Bronchial epithelial cell (primary cell): ENCODE data around the gene COL11A1. TPM values are rescaled to one million over a fixed set of nuclear protein-coding genes. Genes with fewer than 3 reads are reported as not detected.

ENCODE experiments used
- DNase-seq: peaks from one replicate; pipeline ENCODE4 v3.0.0-alpha.2; 2010; ENCODE audit warnings: low read depth
- FAIRE-seq: peaks from 2 replicates; lab custom pipeline; 2011; peaks lifted over from hg19 to GRCh38; lab: Jason Lieb, UNC
- H3K27me3 ChIP-seq: 2 replicates; pipeline ENCODE4 v1.5.1; 2011; ENCODE audit warnings: low read length; ENCODE audit not compliant: control insufficient read depth, insufficient read depth
- H3K36me3 ChIP-seq: 2 replicates; pipeline ENCODE4 v1.5.1; 2011; ENCODE audit warnings: low read length; ENCODE audit not compliant: control insufficient read depth, insufficient read depth
- H3K4me3 ChIP-seq: 2 replicates; pipeline ENCODE4 v1.5.1; 2011; ENCODE audit warnings: mild to moderate bottlenecking, low read depth, low read length, control low read depth
- CTCF ChIP-seq: IDR thresholded peaks from 2 replicates; pipeline ENCODE4 v1.5.1; 2011; ENCODE audit warnings: mild to moderate bottlenecking, moderate library complexity, low read length, control low read depth, inconsistent platforms; ENCODE audit not compliant: insufficient read depth, severe bottlenecking
- total RNA-seq: library from RNA; depleted of rRNA; stranded (reverse); fragments of >200 nt; gene quantifications from 2 replicates; pipeline ENCODE4 v1.2.1, GENCODE V29; 2014

The COL11A1 gene
- total RNA-seq, 1 donor from 2014 or later = 0.26 TPM

GRCh38 chr1:103107741-103108375 is 464 bp downstream of the COL11A1 start:
- no peak for DNase-seq
- TF ChIP-seq CTCF = no peak
- Histone ChIP-seq H3K36me3 (no peaks in the 10 kb centered on the region), H3K4me3 (peak overlapping the region; percentile 0), H3K27me3 (peaks cover 8% of the 10 kb centered on the region)
- FAIRE-seq = no peak

- peak overlapping the region; percentile 14 for H3K4me3 ChIP-seq
- H3K36me3 ChIP-seq = no peaks in the 10 kb centered on the region
- TF ChIP-seq CTCF = peak; percentile 49
- DNase-seq (peak; percentile 54), FAIRE-seq (no peak)
- H3K27me3 ChIP-seq = peaks cover 8% of the 10 kb centered on the region
Observed at GRCh38 chr1:103106426-103107341, 1.6 kb downstream of the COL11A1 start.

- FAIRE-seq = no peak
Observed at GRCh38 chr1:103101399-103101798, 6.9 kb downstream of the COL11A1 start.

GRCh38 chr1:103089221-103089620 is 19.1 kb downstream of the COL11A1 start:
- no peak for FAIRE-seq
- TF ChIP-seq CTCF = no peak

More at GRCh38 chr1:103101399-103101798, 6.9 kb downstream of the COL11A1 start:
- Histone ChIP-seq H3K4me3 (no peak overlapping the region), H3K36me3 (no peaks in the 10 kb centered on the region), H3K27me3 (no peaks in the 10 kb centered on the region)
- no peak for TF ChIP-seq CTCF
- no peak for DNase-seq

GRCh38 chr1:103087256-103087655 is 21.1 kb downstream of the COL11A1 start:
- Histone ChIP-seq H3K4me3 (no peak overlapping the region), H3K27me3 (no peaks in the 10 kb centered on the region), H3K36me3 (no peaks in the 10 kb centered on the region)
- TF ChIP-seq CTCF = no peak
- FAIRE-seq = no peak
- DNase-seq = no peak

More at GRCh38 chr1:103089221-103089620, 19.1 kb downstream of the COL11A1 start:
- Histone ChIP-seq H3K4me3 (no peak overlapping the region), H3K27me3 (no peaks in the 10 kb centered on the region), H3K36me3 (no peaks in the 10 kb centered on the region)
- DNase-seq = no peak
